Gastrocnemius medialis (tissue), 4 donors: ENCODE data around the gene DGCR8.

Experiments
- POLR2A ChIP-seq, 2 donors: fragments of 450-650 bp; IDR thresholded peaks; one replicate each; pipeline ENCODE4 v1.6.1; 2017; ENCODE audit warnings: antibody characterized with exemption in 2 of 2, mild to moderate bottlenecking in 2 of 2, moderate library complexity in 2 of 2
- TF ChIP-seq, protein P1 (sequence below), 5 experiments: fragments of 450-650 bp in 3 of 5; fragments of 200-600 bp in 2 of 5; sonication (generic) in 2 of 5; IDR thresholded peaks in 4 of 5; conservative IDR thresholded peaks in 1 of 5; 1 replicate in 4 of 5; 2 replicates in 1 of 5; pipeline ENCODE4 v1.5.1; 2016 to 2019; ENCODE audit warnings: antibody characterized with exemption in 5 of 5, mild to moderate bottlenecking in 3 of 5, moderate library complexity in 3 of 5

DNA sequence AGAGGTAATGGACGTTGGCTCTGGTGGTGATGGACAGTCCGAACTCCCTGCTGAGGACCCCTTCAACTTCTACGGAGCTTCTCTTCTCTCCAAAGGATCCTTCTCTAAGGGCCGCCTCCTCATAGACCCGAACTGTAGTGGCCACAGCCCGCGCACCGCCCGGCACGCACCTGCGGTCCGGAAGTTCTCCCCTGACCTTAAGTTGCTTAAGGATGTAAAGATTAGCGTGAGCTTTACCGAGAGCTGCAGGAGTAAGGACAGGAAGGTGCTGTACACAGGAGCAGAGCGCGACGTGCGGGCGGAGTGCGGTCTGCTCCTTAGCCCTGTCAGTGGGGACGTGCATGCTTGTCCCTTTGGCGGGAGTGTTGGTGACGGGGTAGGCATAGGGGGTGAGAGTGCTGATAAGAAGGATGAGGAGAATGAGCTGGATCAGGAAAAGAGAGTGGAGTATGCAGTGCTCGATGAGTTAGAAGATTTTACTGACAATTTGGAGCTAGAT, 6.1 kb downstream of the DGCR8 start:
- TF ChIP-seq, protein P1, sequence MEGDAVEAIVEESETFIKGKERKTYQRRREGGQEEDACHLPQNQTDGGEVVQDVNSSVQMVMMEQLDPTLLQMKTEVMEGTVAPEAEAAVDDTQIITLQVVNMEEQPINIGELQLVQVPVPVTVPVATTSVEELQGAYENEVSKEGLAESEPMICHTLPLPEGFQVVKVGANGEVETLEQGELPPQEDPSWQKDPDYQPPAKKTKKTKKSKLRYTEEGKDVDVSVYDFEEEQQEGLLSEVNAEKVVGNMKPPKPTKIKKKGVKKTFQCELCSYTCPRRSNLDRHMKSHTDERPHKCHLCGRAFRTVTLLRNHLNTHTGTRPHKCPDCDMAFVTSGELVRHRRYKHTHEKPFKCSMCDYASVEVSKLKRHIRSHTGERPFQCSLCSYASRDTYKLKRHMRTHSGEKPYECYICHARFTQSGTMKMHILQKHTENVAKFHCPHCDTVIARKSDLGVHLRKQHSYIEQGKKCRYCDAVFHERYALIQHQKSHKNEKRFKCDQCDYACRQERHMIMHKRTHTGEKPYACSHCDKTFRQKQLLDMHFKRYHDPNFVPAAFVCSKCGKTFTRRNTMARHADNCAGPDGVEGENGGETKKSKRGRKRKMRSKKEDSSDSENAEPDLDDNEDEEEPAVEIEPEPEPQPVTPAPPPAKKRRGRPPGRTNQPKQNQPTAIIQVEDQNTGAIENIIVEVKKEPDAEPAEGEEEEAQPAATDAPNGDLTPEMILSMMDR (IDR thresholded peaks at IDR 0.05 in 4 of 5, conservative IDR thresholded peaks at IDR 0.05 in 1 of 5) = no peak
- TF ChIP-seq POLR2A (IDR thresholded peaks at IDR 0.05) = no peak
